Heart right ventricle (tissue), 16 donors: ENCODE measurements around the gene RND1. TPM values are rescaled to one million over a fixed set of nuclear protein-coding genes. Genes with fewer than 3 reads are reported as not detected.

ENCODE experiments used
- ATAC-seq, 8 donors: fragments of 200-7000 bp; cut with Tn5 transposase; one replicate each; pipeline ENCODE4 v1.9.1; 2020; ENCODE audit warnings: mild to moderate bottlenecking in 8 of 8, moderate library complexity in 8 of 8, moderate number of reproducible peaks in 1 of 8
- DNase-seq, 2 donors: peaks; one replicate each; pipeline ENCODE4 v3.0.0-alpha.2; 2020
- H3K27ac ChIP-seq, 10 donors: fragments of 200-600 bp; sonication (generic) in 2 of 10; one replicate each; pipeline versions ENCODE4 v1.5.0 to v1.8.0; 2020 to 2022; ENCODE audit warnings: mild to moderate bottlenecking in 3 of 10
- H3K27me3 ChIP-seq, 7 donors: fragments of 200-600 bp; one replicate each; pipeline ENCODE4 v1.8.0; 2021 to 2022; ENCODE audit warnings: mild to moderate bottlenecking in 2 of 7
- H3K36me3 ChIP-seq, 9 donors: fragments of 200-600 bp; sonication (generic) in 1 of 9; one replicate each; pipeline versions ENCODE4 v1.5.0 to v1.8.0; 2020 to 2022; ENCODE audit warnings: mild to moderate bottlenecking in 2 of 9
- H3K4me1 ChIP-seq, 9 donors: fragments of 200-600 bp; sonication (generic) in 1 of 9; one replicate each; pipeline versions ENCODE4 v1.5.0 to v1.8.0; 2020 to 2022; ENCODE audit warnings: mild to moderate bottlenecking in 4 of 9
- H3K4me3 ChIP-seq, 10 donors: fragments of 200-600 bp; sonication (generic) in 2 of 10; one replicate each; pipeline versions ENCODE4 v1.5.0 to v1.8.0; 2020 to 2022; ENCODE audit warnings: mild to moderate bottlenecking in 7 of 10, moderate library complexity in 2 of 10
- H3K9me3 ChIP-seq, 11 donors: fragments of 200-600 bp in 10 of 11; sonication (generic) in 2 of 11; one replicate each; pipeline versions ENCODE4 v1.5.0 to v1.8.0; 2013 to 2022; ENCODE audit warnings: mild to moderate bottlenecking in 2 of 11, control low read depth in 1 of 11, moderate library complexity in 1 of 11
- WGBS, 2 donors: extraction: QIAGEN DNeasy Blood & Tissue Kit; methylation state at CpG; one replicate each; pipeline ENCODE4 v1.1.7; 2013; ENCODE audit warnings: inconsistent platforms in 1 of 2; 5-methylcytosine and 5-hydroxymethylcytosine counted together
- intact Hi-C, 10 donors: fragments of 100-400 bp; cut with DNase I; formaldehyde crosslinking; loops; one replicate each; pipeline versions ENCODE4 v1.11.1 to v1.14.2; 2022
- polyA plus RNA-seq, 2 donors: library from polyadenylated mRNA; stranded (reverse); fragments of 200-250 nt; gene quantifications; one replicate each; pipeline ENCODE4 v1.2.3, GENCODE V29; 2013
- total RNA-seq, 10 donors: library from RNA; stranded (reverse); fragmentation: NEBNext Ultra II Directional in 3 of 10; extraction: Animal tissue kit (Norgen Biotek cat#: 25700) in 3 of 10; gene quantifications; one replicate each; pipeline versions ENCODE4 v1.2.1 to v1.2.4, GENCODE V29; 2021 to 2023
- TF ChIP-seq, protein P1 (sequence below), 9 donors: fragments of 200-600 bp; sonication (generic) in 2 of 9; IDR thresholded peaks; one replicate each; pipeline versions ENCODE4 v1.5.0 to v1.8.0; 2021 to 2022; ENCODE audit warnings: antibody characterized with exemption in 9 of 9, mild to moderate bottlenecking in 5 of 9, moderate library complexity in 1 of 9
- donor health status: Arrhythmogenic right ventricular cardiomyopathy.
- donor health status: ischemic (EF 13 %, LVEDD 7.1; RV severe dilation, severe dysfunction).
- donor health status: healthy with polysubstance abuse.
- donor health status: DM: no; HTN: yes; CAD: no.
- donor health status: DM: no; HTN: no; CAD: no.
- donor health status: ischemic (EF 25% LVEDD 6.9; RV normal size, moderate dysfunction).
- donor health status: ischemic (EF 25% LVEDD 5.7; RV mildly dilated, moderate dysfunction).
- donor health status: healthy.
- donor health status: DM: yes; HTN: yes; CAD: no.
- donor health status: Ischemic cardiomyopathy.
- donor health status: ischemic (EF 35%, LVEDD 5.7; RV mildly dilated, moderate dysfunction).
- donor health status: nonischemic (EF 11% LVEDD 7.7; RV severe dilation, severe dysfunction).
- donor health status: DM: yes; HTN: yes; CAD: no.
- donor health status: PGD.
- donor health status: ischemic (EF 29% LVEDD 5.4; RV normal size, mild dysfunction).
- donor health status: nonischemic (EF 23%, LVEDD 6.1; RV moderate dilation, normal function).

Gene RND1
- total and polyA plus RNA-seq, 12 donors: 0.21 to 3.3 (median 0.95) TPM

DNA sequence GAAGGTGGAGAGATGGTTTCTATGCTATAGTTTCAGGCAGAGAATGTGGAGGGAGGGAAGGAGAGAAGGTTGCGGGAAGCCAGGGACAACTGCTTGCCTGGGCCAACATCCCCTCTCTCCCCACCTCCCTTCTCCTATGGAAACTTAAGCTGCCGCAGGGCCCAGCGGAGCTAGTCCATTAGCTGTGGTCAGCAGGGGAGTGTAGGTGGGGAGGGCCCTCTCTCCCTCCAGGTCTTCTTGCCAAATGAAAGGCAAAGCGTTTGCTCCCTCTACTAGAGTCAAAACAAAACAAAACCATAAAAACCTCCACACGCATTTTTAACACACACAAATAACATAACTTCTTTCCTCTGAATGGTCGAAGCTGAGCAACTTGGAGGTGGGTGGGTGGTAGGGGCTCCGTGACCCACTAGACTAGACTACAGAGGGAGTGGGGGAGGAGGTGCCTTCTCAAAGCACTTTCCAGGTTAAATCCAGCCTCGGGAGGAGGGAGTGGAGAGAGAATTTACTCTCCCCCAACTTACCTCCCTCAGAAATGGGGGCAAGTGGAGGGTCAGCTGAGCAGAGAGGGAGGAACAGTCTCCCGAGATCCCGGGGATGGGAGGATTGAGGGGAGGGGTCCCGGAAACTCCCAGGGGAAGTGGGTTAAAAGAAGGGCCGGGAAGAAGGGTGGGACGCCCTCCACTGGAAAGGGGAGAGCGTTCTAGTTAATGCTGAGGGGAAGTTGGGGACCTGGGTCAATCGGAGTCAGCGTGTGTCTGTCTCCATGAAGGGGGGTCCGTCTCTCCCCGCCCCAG is 52.0 kb downstream of the RND1 start:
- H3K36me3 ChIP-seq: no peaks in the 10 kb centered on the region
- intact Hi-C loops: no loop called here
- ATAC-seq (no peak), DNase-seq (no peak)
- H3K9me3 ChIP-seq: no peaks in the 10 kb centered on the region
- peak overlapping the region; percentile 47 to 98 (median 86) for H3K4me3 ChIP-seq
- peaks cover 11 to 45% (median 33%) of the 10 kb centered on the region in 9 donors for H3K4me1 ChIP-seq
- TF ChIP-seq, protein P1, sequence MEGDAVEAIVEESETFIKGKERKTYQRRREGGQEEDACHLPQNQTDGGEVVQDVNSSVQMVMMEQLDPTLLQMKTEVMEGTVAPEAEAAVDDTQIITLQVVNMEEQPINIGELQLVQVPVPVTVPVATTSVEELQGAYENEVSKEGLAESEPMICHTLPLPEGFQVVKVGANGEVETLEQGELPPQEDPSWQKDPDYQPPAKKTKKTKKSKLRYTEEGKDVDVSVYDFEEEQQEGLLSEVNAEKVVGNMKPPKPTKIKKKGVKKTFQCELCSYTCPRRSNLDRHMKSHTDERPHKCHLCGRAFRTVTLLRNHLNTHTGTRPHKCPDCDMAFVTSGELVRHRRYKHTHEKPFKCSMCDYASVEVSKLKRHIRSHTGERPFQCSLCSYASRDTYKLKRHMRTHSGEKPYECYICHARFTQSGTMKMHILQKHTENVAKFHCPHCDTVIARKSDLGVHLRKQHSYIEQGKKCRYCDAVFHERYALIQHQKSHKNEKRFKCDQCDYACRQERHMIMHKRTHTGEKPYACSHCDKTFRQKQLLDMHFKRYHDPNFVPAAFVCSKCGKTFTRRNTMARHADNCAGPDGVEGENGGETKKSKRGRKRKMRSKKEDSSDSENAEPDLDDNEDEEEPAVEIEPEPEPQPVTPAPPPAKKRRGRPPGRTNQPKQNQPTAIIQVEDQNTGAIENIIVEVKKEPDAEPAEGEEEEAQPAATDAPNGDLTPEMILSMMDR (IDR thresholded peaks at IDR 0.05): no peak
- 35% methylated on average over 18 of the region's 18 CpGs for WGBS, 2 donors
- H3K27me3 ChIP-seq: peaks cover 0 to 26% (median 0%) of the 10 kb centered on the region in 7 donors
- H3K27ac ChIP-seq: peak overlapping the region in 8 of 10 donors; percentile 83 to 96 (median 92)

DNA sequence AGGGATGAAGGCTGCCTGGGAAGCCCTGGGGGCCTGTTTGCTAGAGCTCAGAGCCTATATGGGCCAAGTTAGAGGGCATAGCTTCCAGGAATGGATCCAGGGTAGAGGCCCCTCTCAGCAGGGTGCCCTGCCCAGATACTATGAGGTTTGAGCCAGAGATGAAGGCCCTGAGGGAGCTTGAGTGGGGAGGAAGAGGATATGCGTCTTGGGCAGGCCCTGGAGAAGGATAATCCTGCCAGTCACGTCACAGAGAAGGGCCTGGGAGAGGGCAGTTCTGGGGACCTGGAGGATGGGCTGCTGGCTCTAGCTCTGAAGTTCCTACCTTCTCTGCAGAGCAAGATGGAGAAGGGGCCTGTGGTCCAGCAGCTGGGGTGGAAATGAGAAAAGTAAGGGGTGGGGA is 53.3 kb downstream of the RND1 start:
- Histone ChIP-seq H3K9me3 (no peaks in the 10 kb centered on the region), H3K36me3 (no peaks in the 10 kb centered on the region), H3K27me3 (peaks cover 0 to 15% (median 0%) of the 10 kb centered on the region in 7 donors), H3K4me1 (peaks cover 6 to 36% (median 24%) of the 10 kb centered on the region in 9 donors), H3K4me3 (no peak overlapping the region), H3K27ac (no peak overlapping the region)
- TF ChIP-seq, protein P1 (IDR thresholded peaks at IDR 0.05): no peak
- intact Hi-C loops: no loop called here
- DNase-seq (no peak), ATAC-seq (no peak)
- WGBS, 2 donors: 68% methylated on average over 2 of the region's 2 CpGs

DNA sequence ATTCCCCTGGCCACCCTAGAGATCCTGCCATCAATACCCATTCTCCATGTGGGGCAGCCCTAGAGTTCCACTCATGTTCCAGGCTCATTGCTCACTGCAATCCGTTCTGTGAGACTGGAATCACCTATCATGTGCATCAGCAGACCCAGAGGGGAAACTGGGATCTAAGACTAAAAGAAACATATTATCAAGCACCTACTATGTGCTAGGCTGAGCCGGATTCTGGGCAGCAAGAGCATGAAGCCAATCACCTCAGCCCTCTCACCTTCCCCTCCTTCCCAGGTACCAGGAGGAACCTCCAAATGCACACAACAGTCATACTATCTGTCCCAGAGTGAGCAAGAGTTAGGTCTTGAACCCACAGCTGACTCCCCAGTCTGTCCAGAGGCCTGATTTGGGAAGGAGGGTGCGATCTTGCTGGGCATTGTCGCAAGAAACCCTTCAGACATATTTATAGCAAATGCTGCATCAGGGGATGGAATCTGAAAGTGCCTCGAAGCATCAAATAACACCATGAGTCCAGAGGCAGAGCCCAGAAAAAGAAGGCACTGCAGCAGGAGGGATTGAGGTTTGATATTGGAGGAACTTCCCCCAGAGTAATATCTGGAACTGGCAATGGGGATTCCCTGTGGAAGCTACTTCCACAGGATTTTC is 54.1 kb downstream of the RND1 start:
- H3K9me3 ChIP-seq: no peaks in the 10 kb centered on the region
- DNase-seq (no peak), ATAC-seq (no peak)
- 78 to 85% methylated on average over 5 of the region's 5 CpGs for WGBS, 2 donors
- peaks cover 5 to 35% (median 22%) of the 10 kb centered on the region in 9 donors for H3K4me1 ChIP-seq
- H3K27ac ChIP-seq: no peak overlapping the region
- no peak overlapping the region for H3K4me3 ChIP-seq
- H3K27me3 ChIP-seq: peaks cover 0 to 6% (median 0%) of the 10 kb centered on the region in 7 donors
- TF ChIP-seq, protein P1 (IDR thresholded peaks at IDR 0.05): no peak
- no peaks in the 10 kb centered on the region for H3K36me3 ChIP-seq
- intact Hi-C loops: no loop called here

DNA sequence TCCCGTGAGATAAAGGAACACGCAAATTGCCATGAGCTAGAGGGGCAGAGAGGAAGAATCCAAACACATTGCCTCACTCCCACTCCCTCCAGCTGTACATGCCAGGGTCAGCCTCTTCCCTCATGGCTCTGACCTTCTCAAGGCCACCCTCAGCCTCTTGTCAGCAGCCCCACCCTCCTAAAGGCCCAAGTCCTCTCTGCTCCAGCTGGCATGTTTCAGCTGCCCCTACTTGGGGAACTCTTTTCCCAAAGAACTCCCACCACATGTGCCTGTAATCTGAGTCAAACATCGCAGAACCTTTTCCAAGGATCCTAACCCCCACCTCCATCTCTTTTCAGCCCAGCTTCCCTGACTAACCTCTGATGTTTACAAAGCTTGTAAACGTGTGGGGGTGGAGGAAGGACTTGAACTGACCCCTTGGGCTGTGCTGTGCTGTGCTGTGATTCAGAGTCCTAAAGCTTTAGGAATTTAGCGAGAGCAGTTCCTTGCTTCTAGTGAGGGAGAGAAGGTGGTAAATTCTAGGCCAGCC is 54.7 kb downstream of the RND1 start:
- ATAC-seq (no peak), DNase-seq (no peak)
- H3K4me3 ChIP-seq: no peak overlapping the region
- peaks cover 5 to 32% (median 16%) of the 10 kb centered on the region in 9 donors for H3K4me1 ChIP-seq
- intact Hi-C loops: no loop called here
- no peak overlapping the region for H3K27ac ChIP-seq
- WGBS, 2 donors: 62% methylated on average over 5 of the region's 5 CpGs
- TF ChIP-seq, protein P1 (IDR thresholded peaks at IDR 0.05): no peak
- H3K9me3 ChIP-seq: no peaks in the 10 kb centered on the region
- H3K36me3 ChIP-seq: no peaks in the 10 kb centered on the region
- peaks cover 0 to under 1% (median 0%) of the 10 kb centered on the region in 7 donors for H3K27me3 ChIP-seq
